Right atrium auricular region (tissue), 2 donors: ENCODE results near the gene MAK. TPM values are rescaled to one million over a fixed set of nuclear protein-coding genes. Genes with fewer than 3 reads are reported as not detected.
A peak's percentile ranks its signal among the peaks of the same experiment; 100 is the strongest.
"Not testable (repeated sequence)": the region's sequence is repeated elsewhere in the genome, so short reads cannot be mapped to it uniquely, and the experiment has no call there.

Experiments used
- DNase-seq: peaks from one replicate; pipeline ENCODE4 v3.0.0-alpha.2; 2019; ENCODE audit warnings: low spot score
- H3K27ac ChIP-seq, 2 donors: fragments of 200-600 bp; sonication (generic); 1 replicate in 1 of 2; 2 replicates in 1 of 2; pipeline ENCODE4 v1.5.1; 2016 to 2019
- H3K27me3 ChIP-seq, 2 donors: fragments of 200-600 bp; sonication (generic); one replicate each; pipeline versions ENCODE4 v1.5.1 to v1.6.0; 2017 to 2019
- H3K36me3 ChIP-seq: fragments of 200-600 bp; sonication (generic); one replicate; pipeline ENCODE4 v1.5.1; 2016
- H3K4me1 ChIP-seq, 2 donors: fragments of 200-600 bp; sonication (generic); one replicate each; pipeline versions ENCODE4 v1.5.1 to v1.6.0; 2017 to 2019
- H3K4me3 ChIP-seq, 2 donors: fragments of 200-600 bp; sonication (generic); 1 replicate in 1 of 2; 2 replicates in 1 of 2; pipeline ENCODE4 v1.5.1; 2017 to 2019; ENCODE audit warnings: mild to moderate bottlenecking in 1 of 2, moderate library complexity in 1 of 2
- H3K9me3 ChIP-seq, 2 donors: fragments of 200-600 bp; sonication (generic); one replicate each; pipeline ENCODE4 v1.5.1; 2019
- CTCF ChIP-seq, 2 donors: fragments of 200-600 bp; sonication (generic); IDR thresholded peaks; one replicate each; pipeline ENCODE4 v1.5.1; 2019; ENCODE audit warnings: antibody characterized with exemption in 2 of 2
- total RNA-seq, 2 donors: library from RNA; depleted of rRNA; stranded (reverse); fragments of >200 nt; gene quantifications; one replicate each; pipeline ENCODE4 v1.1.0, GENCODE V29; 2016

MAK gene
- total RNA-seq, 2 donors from 2014 or later: 0.16 TPM; not detected in 1

- no peaks in the 10 kb centered on the region for H3K27me3 ChIP-seq
- no peak for TF ChIP-seq CTCF (IDR thresholded peaks at IDR 0.05)
- DNase-seq: no peak
- no peak overlapping the region for H3K27ac ChIP-seq
- no peaks in the 10 kb centered on the region for H3K9me3 ChIP-seq
- no peak overlapping the region for H3K4me3 ChIP-seq
- H3K36me3 ChIP-seq: peaks cover 41% of the 10 kb centered on the region
- H3K4me1 ChIP-seq: peaks cover 0 to 36% of the 10 kb centered on the region in 2 donors
These were observed 113.3 kb downstream of the MAK start for GRCh38 chr6:10725044-10725443.

- H3K9me3 ChIP-seq: no peaks in the 10 kb centered on the region
- peak overlapping the region; percentile 85 to 90 for H3K27ac ChIP-seq
- H3K4me3 ChIP-seq: peak overlapping the region; percentile 72 to 75
- H3K36me3 ChIP-seq: peaks cover 26% of the 10 kb centered on the region
- no peak for DNase-seq
- TF ChIP-seq CTCF (IDR thresholded peaks at IDR 0.05): no peak
- peaks cover 0 to 36% of the 10 kb centered on the region in 2 donors for H3K4me1 ChIP-seq
- H3K27me3 ChIP-seq: no peaks in the 10 kb centered on the region
These were observed 114.8 kb downstream of the MAK start for GRCh38 chr6:10723567-10723881.

GRCh38 chr6:10722820-10723566 lies 115.3 kb downstream of the MAK start, which contains the start of gene TMEM14C:
TMEM14C (plus strand) TSS chr6:10723070; CDS start chr6:10724614, 1,544 bp downstream.
- no peak for TF ChIP-seq CTCF (IDR thresholded peaks at IDR 0.05)
- Histone ChIP-seq H3K9me3 (no peaks in the 10 kb centered on the region), H3K27ac (peak within 1 kb of the TSS; percentile 85 to 90), H3K27me3 (no peaks in the 10 kb centered on the region), H3K4me3 (peak within 1 kb of the TSS; percentile 72 to 75), H3K36me3 (peaks cover 23% of the 10 kb centered on the region), H3K4me1 (peaks cover 0 to 36% of the 10 kb centered on the region in 2 donors)
- DNase-seq: peak; percentile 98

GRCh38 chr6:10722570-10722819 lies 115.8 kb downstream of the MAK start:
- no peaks in the 10 kb centered on the region for H3K27me3 ChIP-seq
- DNase-seq: no peak
- H3K9me3 ChIP-seq: no peaks in the 10 kb centered on the region
- peak overlapping the region; percentile 85 to 90 for H3K27ac ChIP-seq
- peaks cover 19% of the 10 kb centered on the region for H3K36me3 ChIP-seq
- peak overlapping the region; percentile 72 to 75 for H3K4me3 ChIP-seq
- peaks cover 0 to 36% of the 10 kb centered on the region in 2 donors for H3K4me1 ChIP-seq
- TF ChIP-seq CTCF (IDR thresholded peaks at IDR 0.05): no peak

- Histone ChIP-seq H3K27me3 (no peaks in the 10 kb centered on the region), H3K27ac (peak overlapping the region; percentile 85 to 90), H3K9me3 (no peaks in the 10 kb centered on the region), H3K4me3 (peak overlapping the region; percentile 72 to 75), H3K4me1 (peaks cover 0 to 36% of the 10 kb centered on the region in 2 donors), H3K36me3 (peaks cover 16% of the 10 kb centered on the region)
- TF ChIP-seq CTCF (IDR thresholded peaks at IDR 0.05): no peak
- no peak for DNase-seq
These were observed 116.3 kb downstream of the MAK start for GRCh38 chr6:10721850-10722569.

GRCh38 chr6:10720960-10721849 lies 117.1 kb downstream of the MAK start:
- Histone ChIP-seq H3K4me3 (peak overlapping the region; percentile 42 to 67), H3K4me1 (peaks cover 0 to 36% of the 10 kb centered on the region in 2 donors), H3K27ac (peak overlapping the region; percentile 77 to 84)
- DNase-seq, H3K36me3 ChIP-seq, H3K9me3 ChIP-seq, H3K27me3 ChIP-seq: not testable (repeated sequence)
